Measurements from ENCODE around the gene TMEM132C.

- TF ChIP-seq, protein P1, sequence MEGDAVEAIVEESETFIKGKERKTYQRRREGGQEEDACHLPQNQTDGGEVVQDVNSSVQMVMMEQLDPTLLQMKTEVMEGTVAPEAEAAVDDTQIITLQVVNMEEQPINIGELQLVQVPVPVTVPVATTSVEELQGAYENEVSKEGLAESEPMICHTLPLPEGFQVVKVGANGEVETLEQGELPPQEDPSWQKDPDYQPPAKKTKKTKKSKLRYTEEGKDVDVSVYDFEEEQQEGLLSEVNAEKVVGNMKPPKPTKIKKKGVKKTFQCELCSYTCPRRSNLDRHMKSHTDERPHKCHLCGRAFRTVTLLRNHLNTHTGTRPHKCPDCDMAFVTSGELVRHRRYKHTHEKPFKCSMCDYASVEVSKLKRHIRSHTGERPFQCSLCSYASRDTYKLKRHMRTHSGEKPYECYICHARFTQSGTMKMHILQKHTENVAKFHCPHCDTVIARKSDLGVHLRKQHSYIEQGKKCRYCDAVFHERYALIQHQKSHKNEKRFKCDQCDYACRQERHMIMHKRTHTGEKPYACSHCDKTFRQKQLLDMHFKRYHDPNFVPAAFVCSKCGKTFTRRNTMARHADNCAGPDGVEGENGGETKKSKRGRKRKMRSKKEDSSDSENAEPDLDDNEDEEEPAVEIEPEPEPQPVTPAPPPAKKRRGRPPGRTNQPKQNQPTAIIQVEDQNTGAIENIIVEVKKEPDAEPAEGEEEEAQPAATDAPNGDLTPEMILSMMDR (IDR thresholded peaks at IDR 0.05; ENCODE audit: low read depth, low read length, missing input control), result no peak
- TF ChIP-seq ZBTB33 (IDR thresholded peaks at IDR 0.05), result no peak
- TF ChIP-seq, protein P2, sequence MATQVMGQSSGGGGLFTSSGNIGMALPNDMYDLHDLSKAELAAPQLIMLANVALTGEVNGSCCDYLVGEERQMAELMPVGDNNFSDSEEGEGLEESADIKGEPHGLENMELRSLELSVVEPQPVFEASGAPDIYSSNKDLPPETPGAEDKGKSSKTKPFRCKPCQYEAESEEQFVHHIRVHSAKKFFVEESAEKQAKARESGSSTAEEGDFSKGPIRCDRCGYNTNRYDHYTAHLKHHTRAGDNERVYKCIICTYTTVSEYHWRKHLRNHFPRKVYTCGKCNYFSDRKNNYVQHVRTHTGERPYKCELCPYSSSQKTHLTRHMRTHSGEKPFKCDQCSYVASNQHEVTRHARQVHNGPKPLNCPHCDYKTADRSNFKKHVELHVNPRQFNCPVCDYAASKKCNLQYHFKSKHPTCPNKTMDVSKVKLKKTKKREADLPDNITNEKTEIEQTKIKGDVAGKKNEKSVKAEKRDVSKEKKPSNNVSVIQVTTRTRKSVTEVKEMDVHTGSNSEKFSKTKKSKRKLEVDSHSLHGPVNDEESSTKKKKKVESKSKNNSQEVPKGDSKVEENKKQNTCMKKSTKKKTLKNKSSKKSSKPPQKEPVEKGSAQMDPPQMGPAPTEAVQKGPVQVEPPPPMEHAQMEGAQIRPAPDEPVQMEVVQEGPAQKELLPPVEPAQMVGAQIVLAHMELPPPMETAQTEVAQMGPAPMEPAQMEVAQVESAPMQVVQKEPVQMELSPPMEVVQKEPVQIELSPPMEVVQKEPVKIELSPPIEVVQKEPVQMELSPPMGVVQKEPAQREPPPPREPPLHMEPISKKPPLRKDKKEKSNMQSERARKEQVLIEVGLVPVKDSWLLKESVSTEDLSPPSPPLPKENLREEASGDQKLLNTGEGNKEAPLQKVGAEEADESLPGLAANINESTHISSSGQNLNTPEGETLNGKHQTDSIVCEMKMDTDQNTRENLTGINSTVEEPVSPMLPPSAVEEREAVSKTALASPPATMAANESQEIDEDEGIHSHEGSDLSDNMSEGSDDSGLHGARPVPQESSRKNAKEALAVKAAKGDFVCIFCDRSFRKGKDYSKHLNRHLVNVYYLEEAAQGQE (IDR thresholded peaks at IDR 0.05), result no peak
- no peak for TF ChIP-seq RAD21 (IDR thresholded peaks at IDR 0.05)
- TF ChIP-seq GABPA (IDR thresholded peaks at IDR 0.05 in 1 of 2, conservative IDR thresholded peaks at IDR 0.05 in 1 of 2), result no peak
- TF ChIP-seq MAX (IDR thresholded peaks at IDR 0.05), result no peak
- TF ChIP-seq, protein P3, sequence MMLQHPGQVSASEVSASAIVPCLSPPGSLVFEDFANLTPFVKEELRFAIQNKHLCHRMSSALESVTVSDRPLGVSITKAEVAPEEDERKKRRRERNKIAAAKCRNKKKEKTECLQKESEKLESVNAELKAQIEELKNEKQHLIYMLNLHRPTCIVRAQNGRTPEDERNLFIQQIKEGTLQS (IDR thresholded peaks at IDR 0.05), result no peak
Observed at GRCh38 chr12:128682548-128683275, 415.7 kb downstream of the TMEM132C start.

Data from liver (tissue), 3 donors.